DMS 273 (cell line): Measurements from ENCODE around the gene C17orf58.
"Not testable (repeated sequence)": the region's sequence is repeated elsewhere in the genome, so short reads cannot be mapped to it uniquely, and the experiment has no call there.

Experiments used
- DNase-seq: peaks from one replicate; lab custom pipeline; 2025; ENCODE audit not compliant: unreplicated experiment; lab: John Stamatoyannopoulos, UW

The C17orf58 gene

GRCh38 chr17:67962156-67962555 is 34.1 kb downstream of the C17orf58 start:
- not testable (repeated sequence) for DNase-seq

DNA sequence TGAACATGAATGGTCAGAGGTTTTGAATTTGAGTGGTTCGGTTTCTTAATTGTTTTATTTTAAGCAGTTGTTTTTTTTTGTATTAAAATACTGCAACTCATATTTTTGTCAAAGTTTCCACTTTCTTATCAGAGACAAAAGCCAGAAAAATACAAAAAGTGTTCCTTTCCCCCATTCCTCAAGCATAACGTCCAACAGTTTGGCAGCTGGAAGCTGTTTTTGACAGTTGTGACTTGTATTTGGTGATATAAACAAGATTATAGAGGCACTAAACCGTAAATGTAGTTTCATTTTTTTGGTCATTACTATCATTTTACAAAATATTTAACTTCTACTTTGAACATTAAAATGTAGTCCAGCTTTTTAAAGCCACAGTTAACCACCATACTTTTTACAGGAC is 36.0 kb downstream of the C17orf58 start:
- DNase-seq: not testable (repeated sequence)

GRCh38 chr17:67959510-67959909 is 36.8 kb downstream of the C17orf58 start:
- no peak for DNase-seq

- DNase-seq: no peak
Measured at GRCh38 chr17:67950945-67951344, 45.3 kb downstream of the C17orf58 start.

DNA sequence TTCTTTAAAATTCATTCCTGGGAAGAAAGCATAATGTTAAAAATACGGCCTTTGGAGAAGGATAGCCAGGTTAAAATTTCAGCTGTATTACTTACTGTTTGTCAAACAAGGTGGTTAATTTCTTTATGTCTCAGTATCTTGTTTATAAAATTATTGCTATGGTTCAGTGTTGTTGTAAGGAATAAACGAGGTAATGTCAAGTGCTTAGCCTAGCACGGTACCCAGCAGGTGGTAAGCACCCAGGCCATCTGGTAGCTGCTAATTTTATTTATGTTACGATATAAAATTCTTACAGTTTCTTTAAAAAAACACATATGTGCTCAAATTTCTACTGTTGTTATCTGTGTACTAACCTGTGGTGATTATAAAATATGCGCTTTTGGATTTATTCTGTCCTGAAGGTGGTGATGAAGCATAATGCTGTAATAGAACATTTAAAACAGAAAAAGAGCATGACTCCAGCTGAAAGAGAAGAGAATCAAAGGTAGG is 48.9 kb downstream of the C17orf58 start:
- DNase-seq: no peak

GRCh38 chr17:67946513-67946912 is 49.8 kb downstream of the C17orf58 start:
- DNase-seq: no peak

GRCh38 chr17:67944035-67944434 is 52.2 kb downstream of the C17orf58 start:
- no peak for DNase-seq

- DNase-seq: peak; percentile 23
Measured at GRCh38 chr17:67942810-67943209, 53.5 kb downstream of the C17orf58 start.
